HG02763 (cell line): ENCODE data around the gene NRXN2.

Source experiments
- ATAC-seq: cut with Tn5 transposase; IDR thresholded peaks from one replicate; pipeline ENCODE4 v1.9.1; 2021; ENCODE audit warnings: mild to moderate bottlenecking, moderate library complexity; ENCODE audit not compliant: unreplicated experiment

NRXN2 gene

GRCh38 chr11:64609436-64610047 lies 113.5 kb downstream of the NRXN2 start:
- no peak for ATAC-seq

- no peak for ATAC-seq
Measured at GRCh38 chr11:64608636-64609035, 114.4 kb downstream of the NRXN2 start.

GRCh38 chr11:64608046-64608445 lies 115.0 kb downstream of the NRXN2 start:
- ATAC-seq: no peak

- no peak for ATAC-seq
Measured at GRCh38 chr11:64607381-64607985, 115.5 kb downstream of the NRXN2 start.

GRCh38 chr11:64606796-64607380 lies 116.1 kb downstream of the NRXN2 start:
- ATAC-seq: no peak

GRCh38 chr11:64605656-64606585 lies 117.1 kb downstream of the NRXN2 start:
- ATAC-seq: no peak

GRCh38 chr11:64605244-64605560 lies 117.8 kb downstream of the NRXN2 start:
- ATAC-seq: no peak

GRCh38 chr11:64604458-64605243 lies 118.3 kb downstream of the NRXN2 start:
- ATAC-seq: no peak

GRCh38 chr11:64603411-64604110 lies 119.4 kb downstream of the NRXN2 start:
- no peak for ATAC-seq

- no peak for ATAC-seq
Measured at GRCh38 chr11:64602466-64603070, 120.4 kb downstream of the NRXN2 start.

- ATAC-seq: no peak
Measured at GRCh38 chr11:64601605-64602465, 121.2 kb downstream of the NRXN2 start.

- ATAC-seq: no peak
Measured at GRCh38 chr11:64600281-64600992, 122.6 kb downstream of the NRXN2 start.

- ATAC-seq: no peak
Measured at GRCh38 chr11:64599698-64600211, 123.2 kb downstream of the NRXN2 start.

- ATAC-seq: no peak
Measured at GRCh38 chr11:64598797-64599697, 124.0 kb downstream of the NRXN2 start.

GRCh38 chr11:64598106-64598796 lies 124.7 kb downstream of the NRXN2 start:
- no peak for ATAC-seq

GRCh38 chr11:64597671-64598101 lies 125.3 kb downstream of the NRXN2 start:
- no peak for ATAC-seq
